OCI-LY1 (cell line): ENCODE data around the gene GRK1.
"Not testable (repeated sequence)": the region's sequence is repeated elsewhere in the genome, so short reads cannot be mapped to it uniquely, and the experiment has no call there.

ENCODE experiments used
- H2AFZ ChIP-seq: fragments of 200-600 bp; sonication (generic), shearing (Covaris generic); 2 replicates; pipeline ENCODE4 v1.6.0; 2014; ENCODE audit warnings: antibody characterized with exemption, mild to moderate bottlenecking, low read length
- H3F3A ChIP-seq: fragments of 200-600 bp; sonication (generic), shearing (Covaris generic); 2 replicates; pipeline ENCODE4 v1.6.0; 2014; ENCODE audit warnings: mild to moderate bottlenecking, antibody characterized with exemption, low read length, moderate library complexity; ENCODE audit not compliant: insufficient read depth
- H3K27ac ChIP-seq: fragments of 200-600 bp; sonication (generic); 2 replicates; pipeline ENCODE4 v1.5.1; 2014; ENCODE audit warnings: low read length, mixed run types, mild to moderate bottlenecking, low read depth; ENCODE audit not compliant: poor library complexity, severe bottlenecking
- H3K27me3 ChIP-seq: fragments of 200-600 bp; sonication (generic); 2 replicates; pipeline ENCODE4 v1.6.0; 2014; ENCODE audit warnings: antibody characterized with exemption, mild to moderate bottlenecking, low read length, moderate library complexity; ENCODE audit not compliant: insufficient read depth
- H3K36me3 ChIP-seq: fragments of 200-600 bp; sonication (generic); 2 replicates; pipeline ENCODE4 v1.6.1; 2014; ENCODE audit warnings: mild to moderate bottlenecking, antibody characterized with exemption, low read length, moderate library complexity, mixed read lengths; ENCODE audit not compliant: insufficient read depth
- H3K4me1 ChIP-seq: fragments of 200-600 bp; sonication (generic); 2 replicates; pipeline ENCODE4 v1.5.1; 2014; ENCODE audit warnings: mild to moderate bottlenecking, low read length, moderate library complexity; ENCODE audit not compliant: insufficient read depth, severe bottlenecking
- H3K4me2 ChIP-seq: fragments of 200-600 bp; sonication (generic), shearing (Covaris generic); 2 replicates; pipeline ENCODE4 v1.6.1; 2014; ENCODE audit warnings: low read length
- H3K4me3 ChIP-seq: fragments of 200-600 bp; sonication (generic); 2 replicates; pipeline ENCODE4 v1.5.1; 2014; ENCODE audit warnings: low read length, low read depth, mild to moderate bottlenecking, mixed read lengths; ENCODE audit not compliant: poor library complexity, severe bottlenecking
- H3K79me2 ChIP-seq: fragments of 200-600 bp; shearing (Covaris generic); 2 replicates; pipeline ENCODE4 v1.6.1; 2016; ENCODE audit warnings: mixed run types, low read length, mixed read lengths; ENCODE audit not compliant: insufficient read depth
- H3K9ac ChIP-seq: fragments of 200-600 bp; sonication (generic), shearing (Covaris generic); 2 replicates; pipeline ENCODE4 v1.6.1; 2014; ENCODE audit warnings: mild to moderate bottlenecking, low read length, mixed read lengths
- H3K9me2 ChIP-seq: fragments of 200-600 bp; sonication (generic), shearing (Covaris generic); 2 replicates; pipeline ENCODE4 v1.6.1; 2014; ENCODE audit warnings: low read depth, mild to moderate bottlenecking, low read length, mixed read lengths
- H3K9me3 ChIP-seq: fragments of 200-600 bp; shearing (Covaris generic); 2 replicates; pipeline ENCODE4 v1.6.1; 2014; ENCODE audit warnings: low read length, mixed read lengths
- H4K20me1 ChIP-seq: fragments of 200-600 bp; sonication (generic), shearing (Covaris generic); 2 replicates; pipeline ENCODE4 v1.6.0; 2016; ENCODE audit warnings: mild to moderate bottlenecking, low read length; ENCODE audit not compliant: insufficient read depth
- CTCF ChIP-seq: fragments of 200-600 bp; sonication (generic), shearing (Covaris generic); IDR thresholded peaks from 2 replicates; pipeline ENCODE4 v1.5.1; 2017; ENCODE audit warnings: mild to moderate bottlenecking, antibody characterized with exemption, low read length, moderate library complexity, mixed read lengths
- EZH2 ChIP-seq: fragments of 200-600 bp; sonication (generic), shearing (Covaris generic); IDR thresholded peaks from 2 replicates; pipeline ENCODE4 v1.8.0; 2017; ENCODE audit warnings: borderline replicate concordance, mixed run types, mild to moderate bottlenecking, antibody characterized with exemption, low read length, moderate library complexity, mixed read lengths

The GRK1 gene

GRCh38 chr13:113622791-113623490 lies 44.1 kb upstream of the GRK1 start:
- no peaks in the 10 kb centered on the region for H3K27me3 ChIP-seq
- peaks cover 30% of the 10 kb centered on the region for H3K79me2 ChIP-seq
- no peaks in the 10 kb centered on the region for H3F3A ChIP-seq
- TF ChIP-seq EZH2 (no peak), CTCF (no peak)
- no peak overlapping the region for H3K9ac ChIP-seq
- no peak overlapping the region for H3K4me2 ChIP-seq
- H3K36me3 ChIP-seq, result peaks cover 96% of the 10 kb centered on the region
- H3K9me2 ChIP-seq, result no peaks in the 10 kb centered on the region
- no peak overlapping the region for H3K27ac ChIP-seq
- H3K4me1 ChIP-seq, result no peaks in the 10 kb centered on the region
- H3K9me3 ChIP-seq, result no peaks in the 10 kb centered on the region
- no peak overlapping the region for H2AFZ ChIP-seq
- H4K20me1 ChIP-seq, result no peaks in the 10 kb centered on the region
- H3K4me3 ChIP-seq, result no peak overlapping the region

GRCh38 chr13:113623491-113624234 lies 43.4 kb upstream of the GRK1 start:
- no peaks in the 10 kb centered on the region for H3K9me3 ChIP-seq
- no peak overlapping the region for H3K4me2 ChIP-seq
- H3K27me3 ChIP-seq, result no peaks in the 10 kb centered on the region
- no peaks in the 10 kb centered on the region for H3K9me2 ChIP-seq
- no peak overlapping the region for H3K27ac ChIP-seq
- no peaks in the 10 kb centered on the region for H3K4me1 ChIP-seq
- H4K20me1 ChIP-seq, result no peaks in the 10 kb centered on the region
- TF ChIP-seq EZH2 (no peak), CTCF (no peak)
- no peak overlapping the region for H2AFZ ChIP-seq
- H3K4me3 ChIP-seq, result no peak overlapping the region
- no peaks in the 10 kb centered on the region for H3F3A ChIP-seq
- H3K9ac ChIP-seq, result no peak overlapping the region
- H3K36me3 ChIP-seq, result peaks cover 96% of the 10 kb centered on the region
- peaks cover 22% of the 10 kb centered on the region for H3K79me2 ChIP-seq

- no peak overlapping the region for H3K27ac ChIP-seq
- H3K27me3 ChIP-seq, result no peaks in the 10 kb centered on the region
- H2AFZ ChIP-seq, result no peak overlapping the region
- no peaks in the 10 kb centered on the region for H3K4me1 ChIP-seq
- peaks cover 18% of the 10 kb centered on the region; the same call in 1 of the 2 replicates for H3K79me2 ChIP-seq
- H3K9me2 ChIP-seq, result no peaks in the 10 kb centered on the region
- no peaks in the 10 kb centered on the region for H4K20me1 ChIP-seq
- H3K4me3 ChIP-seq, result no peak overlapping the region
- no peak overlapping the region for H3K9ac ChIP-seq
- H3F3A ChIP-seq, result no peaks in the 10 kb centered on the region
- no peak overlapping the region for H3K4me2 ChIP-seq
- H3K9me3 ChIP-seq, result no peaks in the 10 kb centered on the region
- H3K36me3 ChIP-seq, result peaks cover 98% of the 10 kb centered on the region
- no peak for TF ChIP-seq CTCF
- no peak for TF ChIP-seq EZH2
These were observed 42.8 kb upstream of the GRK1 start for GRCh38 chr13:113624235-113624587.

GRCh38 chr13:113624640-113625304 lies 42.2 kb upstream of the GRK1 start:
- not testable (repeated sequence) for H3K4me1 ChIP-seq, H3K27me3 ChIP-seq, H3K27ac ChIP-seq, H4K20me1 ChIP-seq, H3F3A ChIP-seq, H3K9ac ChIP-seq, H3K9me3 ChIP-seq, H2AFZ ChIP-seq, H3K4me2 ChIP-seq, H3K4me3 ChIP-seq, H3K9me2 ChIP-seq
- Histone ChIP-seq H3K36me3 (peaks cover 99% of the 10 kb centered on the region), H3K79me2 (peaks cover 18% of the 10 kb centered on the region; the same call in 1 of the 2 replicates)
